AG09319 (cell line): Measurements from ENCODE around the gene P2RY11.

Experiments used
- DNase-seq: peaks from one replicate; pipeline ENCODE4 v3.0.0-alpha.2; 2010; ENCODE audit warnings: low read depth; ENCODE audit errors: extremely low read depth
- CTCF ChIP-seq: IDR thresholded peaks from 2 replicates; pipeline ENCODE4 v1.5.1; 2011; ENCODE audit warnings: low read depth, mild to moderate bottlenecking, inconsistent platforms, low read length, moderate library complexity

Gene P2RY11

GRCh38 chr19:10136936-10137335 lies 25.4 kb downstream of the P2RY11 start:
- DNase-seq: no peak
- TF ChIP-seq CTCF: no peak

- no peak for TF ChIP-seq CTCF
- DNase-seq: no peak
Measured at GRCh38 chr19:10137751-10138682, 26.5 kb downstream of the P2RY11 start.

- no peak for DNase-seq
- no peak for TF ChIP-seq CTCF
Measured at GRCh38 chr19:10138879-10139795, 27.6 kb downstream of the P2RY11 start.

GRCh38 chr19:10139952-10140351 lies 28.5 kb downstream of the P2RY11 start:
- TF ChIP-seq CTCF: no peak
- no peak for DNase-seq

DNA sequence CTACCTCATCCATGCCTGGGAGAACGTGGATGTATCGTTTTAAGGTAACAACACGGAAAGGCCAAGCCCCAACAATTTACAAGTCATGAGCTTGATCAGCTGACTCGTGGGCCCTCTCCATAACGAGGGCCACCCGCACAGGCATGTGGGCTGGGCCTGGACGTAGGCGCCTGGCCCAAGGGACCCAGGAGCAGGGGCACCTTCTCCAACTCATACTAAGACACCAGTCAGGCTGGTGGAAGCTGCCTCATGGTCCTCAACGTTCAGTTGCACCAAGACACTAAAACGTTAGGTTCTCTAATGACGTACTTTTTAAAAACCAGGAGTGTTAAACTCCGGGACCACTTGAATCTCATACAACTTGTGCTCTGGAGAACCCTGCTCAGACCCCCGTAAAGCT lies 30.0 kb downstream of the P2RY11 start:
- TF ChIP-seq CTCF: no peak
- no peak for DNase-seq

DNA sequence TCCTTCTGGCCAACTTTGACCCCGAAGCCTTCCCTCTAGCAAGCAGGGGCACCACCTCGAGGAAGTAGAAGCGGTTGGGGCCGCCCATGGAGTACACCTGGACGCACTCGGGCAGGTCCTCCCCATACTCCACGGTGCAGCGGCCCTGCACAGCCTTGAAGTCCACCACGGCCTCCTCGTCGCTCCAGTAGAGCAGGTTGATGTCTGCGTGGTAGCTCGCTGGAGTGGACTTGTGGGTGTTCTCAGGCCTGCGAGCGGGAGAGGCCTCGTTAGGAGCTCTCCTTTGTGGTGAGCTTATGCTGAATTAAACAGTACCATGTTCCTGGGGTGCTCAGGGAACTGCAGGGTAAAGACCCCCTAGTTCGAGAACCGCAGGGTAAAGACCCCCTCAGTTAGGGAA lies 30.5 kb downstream of the P2RY11 start:
- DNase-seq: no peak
- no peak for TF ChIP-seq CTCF
